Parathyroid adenoma (tissue), 2 donors: Measurements from ENCODE around the gene HOXB8.
A peak's percentile ranks its signal among the peaks of the same experiment; 100 is the strongest.

Experiments used
- H2AFZ ChIP-seq: fragments of 300-600 bp; sonication (generic); one replicate; pipeline ENCODE4 v1.7.0; 2017; ENCODE audit warnings: antibody characterized with exemption, mild to moderate bottlenecking
- H3K27ac ChIP-seq: fragments of 300-600 bp; sonication (generic); one replicate; pipeline ENCODE4 v1.7.0; 2017
- H3K27me3 ChIP-seq: fragments of 300-600 bp; sonication (generic); one replicate; pipeline ENCODE4 v1.7.0; 2017; ENCODE audit warnings: low read length; ENCODE audit not compliant: control insufficient read depth, insufficient read depth
- H3K36me3 ChIP-seq: fragments of 300-600 bp; sonication (generic); one replicate; pipeline ENCODE4 v1.7.0; 2017; ENCODE audit warnings: low read length; ENCODE audit not compliant: control insufficient read depth, insufficient read depth
- H3K4me1 ChIP-seq: fragments of 300-600 bp; sonication (generic); one replicate; pipeline ENCODE4 v1.7.0; 2017; ENCODE audit warnings: control low read depth
- H3K4me2 ChIP-seq: fragments of 300-600 bp; sonication (generic); one replicate; pipeline ENCODE4 v1.7.0; 2017; ENCODE audit warnings: low read length
- H3K4me3 ChIP-seq: fragments of 300-600 bp; sonication (generic); one replicate; pipeline ENCODE4 v1.7.0; 2017; ENCODE audit warnings: low read depth, low read length
- H3K79me2 ChIP-seq: fragments of 300-600 bp; sonication (generic); one replicate; pipeline ENCODE4 v1.7.0; 2017; ENCODE audit warnings: control low read depth
- H3K9ac ChIP-seq: fragments of 300-600 bp; sonication (generic); one replicate; pipeline ENCODE4 v1.7.0; 2017; ENCODE audit warnings: mild to moderate bottlenecking
- H3K9me3 ChIP-seq: fragments of 300-600 bp; sonication (generic); one replicate; pipeline ENCODE4 v1.7.0; 2017; ENCODE audit warnings: low read length; ENCODE audit not compliant: control insufficient read depth
- CTCF ChIP-seq: fragments of 300-600 bp; sonication (generic); IDR thresholded peaks from one replicate; pipeline ENCODE4 v1.7.0; 2017; ENCODE audit warnings: antibody characterized with exemption, mild to moderate bottlenecking
- donor health status: primary hyperparathyroidism.

HOXB8 gene

GRCh38 chr17:48605991-48606891 is 8.9 kb downstream of the HOXB8 start:
- Histone ChIP-seq H3K36me3 (no peaks in the 10 kb centered on the region), H3K4me1 (no peaks in the 10 kb centered on the region), H3K27ac (no peak overlapping the region), H3K9me3 (no peaks in the 10 kb centered on the region), H3K79me2 (no peaks in the 10 kb centered on the region), H3K9ac (no peak overlapping the region), H3K27me3 (peaks cover 48% of the 10 kb centered on the region), H3K4me3 (no peak overlapping the region), H2AFZ (no peak overlapping the region), H3K4me2 (no peak overlapping the region)
- TF ChIP-seq CTCF, result no peak

GRCh38 chr17:48605409-48605919 is 9.6 kb downstream of the HOXB8 start:
- Histone ChIP-seq H3K9ac (no peak overlapping the region), H3K4me3 (no peak overlapping the region), H2AFZ (no peak overlapping the region), H3K4me1 (no peaks in the 10 kb centered on the region), H3K36me3 (no peaks in the 10 kb centered on the region), H3K27me3 (peaks cover 48% of the 10 kb centered on the region), H3K79me2 (no peaks in the 10 kb centered on the region), H3K9me3 (no peaks in the 10 kb centered on the region), H3K4me2 (no peak overlapping the region), H3K27ac (no peak overlapping the region)
- no peak for TF ChIP-seq CTCF

- Histone ChIP-seq H3K79me2 (no peaks in the 10 kb centered on the region), H3K4me1 (no peaks in the 10 kb centered on the region), H3K27me3 (peaks cover 43% of the 10 kb centered on the region), H2AFZ (no peak within 1 kb of the TSS), H3K27ac (no peak within 1 kb of the TSS), H3K4me2 (peak within 1 kb of the TSS; percentile 13), H3K9me3 (no peaks in the 10 kb centered on the region), H3K4me3 (peak within 1 kb of the TSS; percentile 13), H3K9ac (no peak within 1 kb of the TSS), H3K36me3 (no peaks in the 10 kb centered on the region)
- no peak for TF ChIP-seq CTCF
These were observed 10.2 kb downstream of the HOXB8 start, which contains the start of gene HOXB6 for GRCh38 chr17:48604770-48605329. Gene HOXB6, minus strand, starts transcription at chr17:48604986. Its CDS starts 6,836 bp downstream, at chr17:48598150.

GRCh38 chr17:48603959-48604769 is 10.9 kb downstream of the HOXB8 start:
- Histone ChIP-seq H3K27me3 (peaks cover 37% of the 10 kb centered on the region), H3K36me3 (no peaks in the 10 kb centered on the region), H3K4me2 (no peak overlapping the region), H2AFZ (no peak overlapping the region), H3K9ac (no peak overlapping the region), H3K4me3 (peak overlapping the region; percentile 13), H3K27ac (no peak overlapping the region), H3K9me3 (no peaks in the 10 kb centered on the region), H3K79me2 (no peaks in the 10 kb centered on the region), H3K4me1 (no peaks in the 10 kb centered on the region)
- no peak for TF ChIP-seq CTCF
